K562 (cell line): ENCODE results near the gene CDYL.

Source experiments
- EP300 ChIP-seq: IDR thresholded peaks from 2 replicates; pipeline ENCODE4 v1.6.1; 2012; ENCODE audit warnings: low read length, improper control_type of control experiment
- GTF2F1 ChIP-seq: IDR thresholded peaks from 2 replicates; pipeline ENCODE4 v1.6.1; 2011; ENCODE audit warnings: low read depth, low read length, improper control_type of control experiment
- MYNN ChIP-seq, 2 experiments: sonication (generic); formaldehyde crosslinking in 1 of 2; IDR thresholded peaks; 2 replicates each; pipeline versions ENCODE4 v1.5.0 to v1.6.1; 2016 to 2020; ENCODE audit warnings: antibody characterized with exemption in 1 of 2, missing genetic modification reagents in 1 of 2
- NFE2L1 ChIP-seq: fragments of 450-650 bp; IDR thresholded peaks from 2 replicates; pipeline ENCODE4 v1.6.1; 2016; ENCODE audit warnings: missing genetic modification characterization, low read depth, mild to moderate bottlenecking, missing compliant biosample characterization, moderate library complexity, borderline replicate concordance
- POLR2A ChIP-seq: fragments of 450-650 bp; conservative IDR thresholded peaks from 2 replicates; pipeline ENCODE4 v1.6.1; 2016
- TF ChIP-seq, protein P1 (sequence below), 2 experiments: fragments of 450-650 bp; IDR thresholded peaks; 2 replicates each; pipeline ENCODE4 v1.6.1; 2016
- TF ChIP-seq, protein P2 (sequence below), 3 experiments: IDR thresholded peaks in 2 of 3; conservative IDR thresholded peaks in 1 of 3; 2 replicates each; pipeline ENCODE4 v1.5.1; 2011 to 2012; ENCODE audit warnings: low read length in 3 of 3, mild to moderate bottlenecking in 3 of 3, control low read depth in 2 of 3, improper control_type of control experiment in 1 of 3, inconsistent platforms in 1 of 3, low read depth in 1 of 3, mixed read lengths in 1 of 3, moderate library complexity in 1 of 3; ENCODE audit not compliant: insufficient read depth in 2 of 3
- TF ChIP-seq, protein P3 (sequence below): IDR thresholded peaks from 2 replicates; pipeline ENCODE4 v1.6.1; 2012; ENCODE audit warnings: low read depth, low read length, improper control_type of control experiment, borderline replicate concordance

DNA sequence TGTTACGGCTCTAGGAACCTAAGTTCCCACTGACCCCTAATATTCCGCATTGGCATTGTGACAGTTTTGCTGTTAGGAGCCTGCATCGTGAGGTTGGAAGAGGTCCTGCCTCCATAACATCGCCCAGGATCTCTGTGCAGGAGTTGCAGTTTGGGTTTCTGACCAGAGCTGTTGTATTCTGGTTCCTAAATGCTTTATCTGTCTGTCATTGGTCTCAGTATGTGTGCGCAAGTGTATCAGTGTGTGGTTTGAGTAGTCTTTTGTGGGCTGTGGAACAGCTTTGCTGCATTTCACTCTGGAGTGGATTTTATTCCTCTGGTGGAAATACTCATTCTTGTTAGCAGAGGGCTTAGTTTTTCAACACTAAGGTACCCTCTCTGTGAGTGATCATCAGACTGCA, 95.6 kb downstream of the CDYL start:
- TF ChIP-seq, protein P1, sequence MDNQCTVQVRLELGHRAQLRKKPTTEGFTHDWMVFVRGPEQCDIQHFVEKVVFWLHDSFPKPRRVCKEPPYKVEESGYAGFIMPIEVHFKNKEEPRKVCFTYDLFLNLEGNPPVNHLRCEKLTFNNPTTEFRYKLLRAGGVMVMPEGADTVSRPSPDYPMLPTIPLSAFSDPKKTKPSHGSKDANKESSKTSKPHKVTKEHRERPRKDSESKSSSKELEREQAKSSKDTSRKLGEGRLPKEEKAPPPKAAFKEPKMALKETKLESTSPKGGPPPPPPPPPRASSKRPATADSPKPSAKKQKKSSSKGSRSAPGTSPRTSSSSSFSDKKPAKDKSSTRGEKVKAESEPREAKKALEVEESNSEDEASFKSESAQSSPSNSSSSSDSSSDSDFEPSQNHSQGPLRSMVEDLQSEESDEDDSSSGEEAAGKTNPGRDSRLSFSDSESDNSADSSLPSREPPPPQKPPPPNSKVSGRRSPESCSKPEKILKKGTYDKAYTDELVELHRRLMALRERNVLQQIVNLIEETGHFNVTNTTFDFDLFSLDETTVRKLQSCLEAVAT (IDR thresholded peaks at IDR 0.05): no peak
- no peak for TF ChIP-seq NFE2L1
- TF ChIP-seq, protein P2, sequence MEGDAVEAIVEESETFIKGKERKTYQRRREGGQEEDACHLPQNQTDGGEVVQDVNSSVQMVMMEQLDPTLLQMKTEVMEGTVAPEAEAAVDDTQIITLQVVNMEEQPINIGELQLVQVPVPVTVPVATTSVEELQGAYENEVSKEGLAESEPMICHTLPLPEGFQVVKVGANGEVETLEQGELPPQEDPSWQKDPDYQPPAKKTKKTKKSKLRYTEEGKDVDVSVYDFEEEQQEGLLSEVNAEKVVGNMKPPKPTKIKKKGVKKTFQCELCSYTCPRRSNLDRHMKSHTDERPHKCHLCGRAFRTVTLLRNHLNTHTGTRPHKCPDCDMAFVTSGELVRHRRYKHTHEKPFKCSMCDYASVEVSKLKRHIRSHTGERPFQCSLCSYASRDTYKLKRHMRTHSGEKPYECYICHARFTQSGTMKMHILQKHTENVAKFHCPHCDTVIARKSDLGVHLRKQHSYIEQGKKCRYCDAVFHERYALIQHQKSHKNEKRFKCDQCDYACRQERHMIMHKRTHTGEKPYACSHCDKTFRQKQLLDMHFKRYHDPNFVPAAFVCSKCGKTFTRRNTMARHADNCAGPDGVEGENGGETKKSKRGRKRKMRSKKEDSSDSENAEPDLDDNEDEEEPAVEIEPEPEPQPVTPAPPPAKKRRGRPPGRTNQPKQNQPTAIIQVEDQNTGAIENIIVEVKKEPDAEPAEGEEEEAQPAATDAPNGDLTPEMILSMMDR (IDR thresholded peaks at IDR 0.05 in 2 of 3, conservative IDR thresholded peaks at IDR 0.05 in 1 of 3; ENCODE audit: insufficient read depth in 2 of 3, low read depth in 1 of 3, low read length in 3 of 3): no peak
- TF ChIP-seq POLR2A: no peak
- TF ChIP-seq MYNN (IDR thresholded peaks at IDR 0.05): no peak
- TF ChIP-seq MYNN (CRISPR knock-in tag; IDR thresholded peaks at IDR 0.05): no peak
- TF ChIP-seq EP300: no peak
- TF ChIP-seq GTF2F1: no peak
- TF ChIP-seq, protein P3, sequence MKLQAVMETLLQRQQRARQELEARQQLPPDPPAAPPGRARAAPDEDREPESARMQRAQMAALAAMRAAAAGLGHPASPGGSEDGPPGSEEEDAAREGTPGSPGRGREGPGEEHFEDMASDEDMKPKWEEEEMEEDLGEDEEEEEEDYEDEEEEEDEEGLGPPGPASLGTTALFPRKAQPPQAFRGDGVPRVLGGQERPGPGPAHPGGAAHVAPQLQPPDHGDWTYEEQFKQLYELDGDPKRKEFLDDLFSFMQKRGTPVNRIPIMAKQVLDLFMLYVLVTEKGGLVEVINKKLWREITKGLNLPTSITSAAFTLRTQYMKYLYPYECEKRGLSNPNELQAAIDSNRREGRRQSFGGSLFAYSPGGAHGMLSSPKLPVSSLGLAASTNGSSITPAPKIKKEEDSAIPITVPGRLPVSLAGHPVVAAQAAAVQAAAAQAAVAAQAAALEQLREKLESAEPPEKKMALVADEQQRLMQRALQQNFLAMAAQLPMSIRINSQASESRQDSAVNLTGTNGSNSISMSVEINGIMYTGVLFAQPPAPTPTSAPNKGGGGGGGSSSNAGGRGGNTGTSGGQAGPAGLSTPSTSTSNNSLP: no peak
